Measurements from ENCODE around the gene PSMA7.

DNA sequence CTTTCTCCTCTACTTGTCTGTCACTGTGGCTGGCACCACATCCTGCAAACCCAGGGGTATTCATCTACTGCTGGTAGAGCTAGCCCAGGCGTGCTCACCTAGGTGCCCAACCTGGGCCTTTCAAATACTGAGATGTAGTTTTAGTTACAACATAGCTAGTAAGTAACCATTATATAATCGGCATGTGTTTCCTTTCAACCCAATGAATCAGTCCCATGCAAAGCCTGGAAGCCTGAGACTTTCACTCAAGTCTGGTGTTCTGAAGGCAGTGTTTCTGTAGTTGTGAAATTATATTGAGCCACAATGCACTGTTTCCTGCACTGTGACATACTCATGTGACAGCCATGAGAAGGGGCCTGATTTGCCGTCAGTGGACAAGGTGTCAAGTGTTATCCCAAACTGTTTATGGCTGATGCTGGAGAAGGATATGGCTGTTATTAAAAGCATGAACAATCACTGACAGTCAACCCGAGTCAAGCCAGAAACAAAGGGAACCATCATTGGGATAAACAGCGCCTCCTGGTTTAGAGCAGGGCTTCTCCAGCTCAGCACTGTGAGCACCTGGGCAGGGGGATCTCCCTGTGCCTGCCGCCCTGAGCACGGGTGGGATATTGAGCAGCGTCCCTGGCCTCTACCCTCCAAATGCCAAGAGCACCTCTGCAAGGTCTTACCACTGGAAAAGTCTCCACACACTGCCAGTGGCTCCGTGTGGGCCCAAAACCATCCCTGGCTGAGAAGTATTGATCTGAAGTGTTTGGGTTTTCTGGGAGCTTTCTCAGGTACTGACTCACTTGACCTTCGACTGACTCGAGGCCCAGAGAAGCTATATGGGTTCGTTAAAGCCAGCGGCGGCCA, 1.6 kb downstream of the PSMA7 start:
- TF ChIP-seq, protein P1, sequence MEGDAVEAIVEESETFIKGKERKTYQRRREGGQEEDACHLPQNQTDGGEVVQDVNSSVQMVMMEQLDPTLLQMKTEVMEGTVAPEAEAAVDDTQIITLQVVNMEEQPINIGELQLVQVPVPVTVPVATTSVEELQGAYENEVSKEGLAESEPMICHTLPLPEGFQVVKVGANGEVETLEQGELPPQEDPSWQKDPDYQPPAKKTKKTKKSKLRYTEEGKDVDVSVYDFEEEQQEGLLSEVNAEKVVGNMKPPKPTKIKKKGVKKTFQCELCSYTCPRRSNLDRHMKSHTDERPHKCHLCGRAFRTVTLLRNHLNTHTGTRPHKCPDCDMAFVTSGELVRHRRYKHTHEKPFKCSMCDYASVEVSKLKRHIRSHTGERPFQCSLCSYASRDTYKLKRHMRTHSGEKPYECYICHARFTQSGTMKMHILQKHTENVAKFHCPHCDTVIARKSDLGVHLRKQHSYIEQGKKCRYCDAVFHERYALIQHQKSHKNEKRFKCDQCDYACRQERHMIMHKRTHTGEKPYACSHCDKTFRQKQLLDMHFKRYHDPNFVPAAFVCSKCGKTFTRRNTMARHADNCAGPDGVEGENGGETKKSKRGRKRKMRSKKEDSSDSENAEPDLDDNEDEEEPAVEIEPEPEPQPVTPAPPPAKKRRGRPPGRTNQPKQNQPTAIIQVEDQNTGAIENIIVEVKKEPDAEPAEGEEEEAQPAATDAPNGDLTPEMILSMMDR (conservative IDR thresholded peaks at IDR 0.05; ENCODE audit: low read length) = peak; percentile 59
- TF ChIP-seq EZH2phosphoT487 (IDR thresholded peaks at IDR 0.05; ENCODE audit: borderline replicate concordance) = no peak

All from Loucy (cell line).